HG03060 (cell line): ENCODE data around the gene PLGRKT.
"Not testable (repeated sequence)": the region's sequence is repeated elsewhere in the genome, so short reads cannot be mapped to it uniquely, and the experiment has no call there.

Experiments used
- ATAC-seq: cut with Tn5 transposase; IDR thresholded peaks from one replicate; pipeline ENCODE4 v1.9.1; 2021; ENCODE audit warnings: low read depth, moderate number of reproducible peaks; ENCODE audit not compliant: unreplicated experiment

The PLGRKT gene

DNA sequence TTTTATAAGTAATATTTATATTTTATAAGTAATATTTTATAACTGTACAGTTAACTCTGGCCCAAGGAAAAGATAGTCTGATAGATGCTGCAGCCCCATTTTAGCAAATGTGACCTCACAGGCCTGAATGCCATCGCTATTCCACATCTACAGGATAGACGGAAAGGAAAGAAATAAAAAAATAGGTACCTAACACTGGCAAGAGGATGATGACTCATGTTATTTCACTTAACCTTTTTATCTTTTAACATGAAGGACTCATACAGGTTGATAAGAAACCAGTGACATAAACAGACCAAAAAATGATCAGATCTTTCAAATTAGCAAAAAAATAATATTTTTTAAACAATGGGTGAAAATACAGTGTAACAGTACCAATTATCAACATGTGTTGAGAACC, 15.3 kb upstream of the PLGRKT start:
- no peak for ATAC-seq

DNA sequence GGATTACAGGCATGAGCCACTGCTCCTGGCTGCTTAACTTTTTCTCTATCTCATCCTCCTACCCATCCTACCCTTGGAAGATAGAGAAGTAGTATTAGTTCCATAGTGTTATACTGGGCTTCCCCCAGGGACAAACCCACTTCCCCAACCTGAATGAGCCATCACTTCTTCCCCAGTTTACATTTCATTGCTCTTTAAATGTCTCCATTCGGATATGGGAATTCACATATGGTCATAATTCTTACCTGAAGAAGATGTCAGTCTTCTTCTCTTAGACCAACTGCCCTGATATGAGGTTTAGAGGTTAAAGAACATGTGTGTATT, 14.5 kb upstream of the PLGRKT start:
- no peak for ATAC-seq

DNA sequence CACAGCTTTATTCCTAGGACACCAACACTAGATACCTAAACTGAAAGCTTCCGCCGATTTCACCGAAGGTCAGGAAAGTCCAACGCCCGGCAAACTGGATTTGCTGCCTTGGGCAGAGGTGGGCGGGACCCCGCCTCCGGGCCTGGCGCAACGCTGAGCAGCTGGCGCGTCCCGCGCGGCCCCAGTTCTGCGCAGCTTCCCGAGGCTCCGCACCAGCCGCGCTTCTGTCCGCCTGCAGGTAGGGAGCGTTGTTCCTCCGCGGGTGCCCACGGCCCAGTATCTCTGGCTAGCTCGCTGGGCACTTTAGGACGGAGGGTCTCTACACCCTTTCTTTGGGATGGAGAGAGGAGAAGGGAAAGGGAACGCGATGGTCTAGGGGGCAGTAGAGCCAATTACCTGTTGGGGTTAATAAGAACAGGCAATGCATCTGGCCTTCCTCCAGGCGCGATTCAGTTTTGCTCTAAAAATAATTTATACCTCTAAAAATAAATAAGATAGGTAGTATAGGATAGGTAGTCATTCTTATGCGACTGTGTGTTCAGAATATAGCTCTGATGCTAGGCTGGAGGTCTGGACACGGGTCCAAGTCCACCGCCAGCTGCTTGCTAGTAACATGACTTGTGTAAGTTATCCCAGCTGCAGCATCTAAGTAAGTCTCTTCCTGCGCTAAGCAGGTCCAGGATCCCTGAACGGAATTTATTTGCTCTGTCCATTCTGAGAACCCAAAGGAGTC, 12.8 kb upstream of the PLGRKT start, which contains the start of gene CD274:
Gene CD274, plus strand, starts transcription at position 184 of the 733 bp plus-strand sequence. CDS start 5,572 bp downstream, outside the sequence.
- no peak for ATAC-seq

DNA sequence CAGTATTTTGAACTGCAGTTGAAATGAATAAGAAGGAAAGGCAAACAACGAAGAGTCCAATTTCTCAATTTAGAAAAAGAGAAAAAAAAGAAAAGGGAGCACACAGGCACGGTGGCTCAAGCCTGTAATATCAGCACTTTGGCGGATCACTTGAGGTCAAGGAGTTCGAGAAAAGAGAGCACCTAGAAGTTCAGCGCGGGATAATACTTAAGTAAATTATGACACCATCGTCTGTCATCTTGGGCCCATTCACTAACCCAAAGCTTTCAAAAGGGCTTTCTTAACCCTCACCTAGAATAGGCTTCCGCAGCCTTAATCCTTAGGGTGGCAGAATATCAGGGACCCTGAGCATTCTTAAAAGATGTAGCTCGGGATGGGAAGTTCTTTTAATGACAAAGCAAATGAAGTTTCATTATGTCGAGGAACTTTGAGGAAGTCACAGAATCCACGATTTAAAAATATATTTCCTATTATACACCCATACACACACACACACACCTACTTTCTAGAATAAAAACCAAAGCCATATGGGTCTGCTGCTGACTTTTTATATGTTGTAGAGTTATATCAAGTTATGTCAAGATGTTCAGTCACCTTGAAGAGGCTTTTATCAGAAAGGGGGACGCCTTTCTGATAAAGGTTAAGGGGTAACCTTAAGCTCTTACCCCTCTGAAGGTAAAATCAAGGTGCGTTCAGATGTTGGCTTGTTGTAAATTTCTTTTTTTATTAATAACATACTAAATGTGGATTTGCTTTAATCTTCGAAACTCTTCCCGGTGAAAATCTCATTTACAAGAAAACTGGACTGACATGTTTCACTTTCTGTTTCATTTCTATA, 12.0 kb upstream of the PLGRKT start:
- ATAC-seq, result no peak

DNA sequence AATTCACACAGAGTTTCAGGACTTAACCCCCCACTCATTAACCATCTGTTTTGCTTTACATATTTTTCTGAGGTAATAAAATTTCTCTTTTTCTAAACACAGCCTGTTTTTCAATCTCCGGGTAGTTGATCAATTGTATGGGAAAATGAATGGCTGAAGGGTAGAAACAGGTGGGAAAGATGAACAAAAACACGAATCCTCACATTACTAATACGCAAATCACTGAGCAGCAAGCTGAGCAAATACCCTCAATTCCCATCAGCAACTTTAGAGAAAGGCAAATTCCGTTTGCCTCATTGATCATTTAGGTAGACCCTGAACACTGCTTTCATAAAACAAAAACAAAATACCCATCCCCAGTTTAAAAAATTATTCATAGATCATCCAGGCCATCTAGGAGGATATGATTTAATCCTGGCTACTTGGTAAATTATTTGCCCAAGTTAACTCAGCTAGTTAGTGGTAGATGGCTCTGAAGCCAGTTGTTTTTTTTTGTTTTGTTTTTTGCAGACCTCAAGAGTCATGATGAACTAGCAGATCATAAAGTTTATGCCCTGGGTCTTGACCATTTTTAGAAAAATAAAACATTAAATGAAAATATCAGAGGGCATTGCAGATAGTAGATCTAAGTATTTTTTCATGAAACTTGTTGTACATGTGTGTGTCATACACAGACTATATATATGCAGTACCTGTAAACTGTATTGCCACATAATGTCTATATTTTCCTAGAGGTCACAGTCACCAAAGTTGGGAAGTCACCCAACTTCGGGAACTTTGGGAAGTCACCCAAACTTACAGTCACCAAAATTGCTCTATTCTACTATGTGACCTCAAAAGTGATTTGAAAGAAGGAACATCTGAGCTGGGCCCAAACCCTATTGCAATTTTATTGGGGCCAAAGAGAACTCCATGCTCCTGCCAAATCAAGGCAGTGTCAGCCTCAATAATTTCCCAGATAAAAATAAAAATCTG, 11.0 kb upstream of the PLGRKT start:
- ATAC-seq, result no peak

DNA sequence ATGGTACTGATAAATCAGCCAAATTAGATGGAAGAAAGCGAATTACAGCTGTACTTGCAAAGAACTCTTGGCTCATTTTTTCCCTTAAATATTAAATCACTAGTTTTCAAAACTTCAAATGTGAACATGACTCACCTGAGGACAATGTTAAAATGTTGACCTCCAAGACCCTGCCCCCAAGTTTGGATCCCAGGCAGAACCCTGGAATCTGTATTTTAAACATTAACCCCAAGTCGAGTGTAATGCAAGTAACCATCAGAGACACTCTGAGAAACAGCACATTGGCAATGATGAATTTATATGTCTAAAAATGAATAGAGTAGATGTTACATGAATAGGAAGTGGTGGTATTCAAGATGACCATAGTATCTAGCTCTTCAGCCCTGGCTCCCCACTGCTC, 10.3 kb upstream of the PLGRKT start:
- no peak for ATAC-seq

DNA sequence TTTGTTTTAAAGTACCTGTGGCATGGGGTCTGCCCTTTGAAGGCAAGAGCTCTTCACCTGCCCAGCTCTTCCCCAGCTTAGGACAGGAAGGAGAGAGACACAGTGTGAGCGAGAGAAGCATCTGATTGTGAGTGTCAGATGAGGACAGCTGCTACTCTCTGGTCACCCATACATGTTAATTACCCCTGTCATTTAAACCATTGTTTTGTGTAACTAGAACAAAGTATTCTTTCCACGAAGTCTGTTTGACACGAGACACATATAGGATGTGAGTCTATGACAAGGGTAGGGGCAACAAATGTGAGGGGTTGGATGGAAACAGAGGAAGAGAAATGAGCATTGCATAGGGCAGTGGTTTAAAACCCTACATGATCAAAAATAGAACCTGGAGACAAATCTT, 9.6 kb upstream of the PLGRKT start:
- no peak for ATAC-seq

DNA sequence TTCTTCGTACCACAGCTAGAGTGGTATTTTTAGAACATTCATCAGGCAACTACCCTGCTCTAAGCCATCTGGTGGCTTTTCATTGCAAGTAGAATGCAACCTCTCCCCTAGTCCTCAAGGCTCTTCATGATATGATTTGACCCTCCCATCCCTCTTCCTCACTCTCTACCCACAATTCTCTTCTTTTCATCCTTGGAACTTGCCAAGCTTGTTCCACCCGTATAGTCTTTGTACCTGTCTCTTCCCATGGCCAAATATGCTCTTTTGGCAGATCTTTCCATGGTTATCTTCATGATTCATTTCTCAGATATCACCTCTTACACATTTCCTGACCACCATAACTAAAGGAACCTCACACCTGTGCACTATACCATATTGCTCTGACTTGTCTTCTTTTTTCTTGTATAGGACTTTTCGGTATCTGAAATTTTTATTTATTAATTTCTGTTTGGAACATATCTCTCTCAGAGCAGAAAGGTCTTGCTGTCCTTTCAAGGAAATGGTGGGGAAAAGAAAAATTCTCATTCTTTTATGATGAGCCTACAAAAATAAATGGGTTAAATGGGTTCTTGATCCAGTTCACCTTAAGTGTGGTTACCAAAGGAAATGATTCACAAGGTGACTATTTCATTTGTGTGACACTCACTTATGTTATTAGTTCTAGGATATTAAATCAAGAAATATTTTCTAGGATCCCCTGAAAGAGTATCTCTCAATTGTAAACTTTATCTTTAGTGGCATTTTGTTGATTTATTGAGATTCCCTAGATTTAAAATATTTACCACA, 8.9 kb upstream of the PLGRKT start:
- no peak for ATAC-seq

DNA sequence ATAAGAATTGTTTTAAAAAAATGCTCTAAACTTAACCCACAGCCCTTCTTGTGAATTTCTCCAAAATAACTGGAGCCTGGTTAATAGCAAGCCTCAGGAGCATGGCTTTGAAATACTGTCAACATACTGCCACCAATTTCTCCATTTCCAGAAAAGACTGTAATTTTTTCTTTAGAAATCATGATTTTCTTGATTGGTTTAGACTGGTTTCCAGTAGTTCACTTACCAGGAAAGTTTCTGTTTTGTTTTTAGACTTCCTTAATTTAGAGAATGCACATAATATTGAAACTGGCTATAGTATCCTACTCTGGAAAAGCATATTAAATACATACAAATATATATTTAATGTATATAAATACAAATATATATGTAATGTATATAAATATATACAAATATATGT, 8.2 kb upstream of the PLGRKT start:
- ATAC-seq, result no peak

DNA sequence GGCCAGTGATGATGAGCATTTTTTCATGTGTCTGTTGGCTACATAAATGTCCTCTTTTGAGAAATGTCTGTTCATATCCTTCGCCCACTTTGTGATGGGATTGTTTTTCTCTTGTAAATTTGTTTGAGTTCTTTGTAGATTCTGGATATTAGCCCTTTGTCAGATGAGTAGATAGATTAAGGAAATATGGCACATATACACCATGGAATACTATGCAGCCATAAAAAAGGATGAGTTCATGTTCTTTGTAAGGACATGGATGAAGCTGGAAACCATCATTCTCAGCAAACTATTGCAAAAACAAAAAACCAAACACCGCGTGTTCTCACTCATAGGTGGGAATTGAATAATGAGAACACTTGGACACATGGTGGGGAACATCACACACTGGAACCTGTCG, 7.4 kb upstream of the PLGRKT start:
- ATAC-seq, result not testable (repeated sequence)

DNA sequence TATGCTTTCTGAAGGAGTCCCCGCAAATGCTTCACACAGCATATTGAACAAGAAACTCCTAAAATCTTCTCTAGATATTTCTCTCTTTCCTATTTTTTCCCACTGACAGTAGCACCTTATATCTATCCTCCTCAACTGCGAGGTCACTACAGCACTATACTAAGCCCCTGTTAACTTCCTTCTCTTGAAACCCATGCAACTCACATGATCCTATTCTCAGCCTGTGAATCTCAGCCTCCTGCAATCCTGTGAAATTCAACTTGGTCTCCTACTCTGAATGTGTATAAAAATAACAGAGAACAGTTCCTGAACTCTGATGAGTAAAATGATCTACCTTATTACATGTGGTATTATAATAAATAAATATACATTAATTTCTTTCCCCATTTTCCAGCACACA, 6.1 kb upstream of the PLGRKT start:
- ATAC-seq, result no peak

DNA sequence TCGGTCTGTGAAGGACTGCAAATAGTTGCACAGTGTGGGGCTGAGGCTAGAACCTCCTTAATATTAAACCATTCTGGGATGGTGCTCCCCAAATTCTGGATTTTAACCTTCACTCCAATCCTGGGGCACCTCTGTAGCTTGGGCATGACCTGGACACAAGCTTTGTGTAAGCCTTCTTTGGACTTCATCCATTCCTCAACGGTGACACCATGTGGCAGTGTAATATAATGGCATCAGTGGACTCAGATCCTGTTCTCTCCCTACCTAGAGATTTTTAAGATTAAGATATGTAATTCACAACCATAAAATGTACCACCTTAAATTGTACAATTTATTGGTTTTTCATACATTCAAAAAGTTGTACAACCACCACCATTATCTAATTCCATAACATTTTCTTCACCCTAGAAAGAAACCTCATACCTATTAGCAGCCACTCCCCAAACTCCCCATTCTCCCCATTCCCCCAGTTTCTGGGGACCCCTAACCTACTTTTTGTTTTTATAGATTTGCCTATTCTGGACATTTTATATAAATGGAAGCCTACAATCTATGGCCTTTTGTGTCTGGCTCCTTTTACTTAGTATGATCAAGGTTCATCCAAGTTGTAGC, 4.8 kb upstream of the PLGRKT start:
- ATAC-seq, result no peak

DNA sequence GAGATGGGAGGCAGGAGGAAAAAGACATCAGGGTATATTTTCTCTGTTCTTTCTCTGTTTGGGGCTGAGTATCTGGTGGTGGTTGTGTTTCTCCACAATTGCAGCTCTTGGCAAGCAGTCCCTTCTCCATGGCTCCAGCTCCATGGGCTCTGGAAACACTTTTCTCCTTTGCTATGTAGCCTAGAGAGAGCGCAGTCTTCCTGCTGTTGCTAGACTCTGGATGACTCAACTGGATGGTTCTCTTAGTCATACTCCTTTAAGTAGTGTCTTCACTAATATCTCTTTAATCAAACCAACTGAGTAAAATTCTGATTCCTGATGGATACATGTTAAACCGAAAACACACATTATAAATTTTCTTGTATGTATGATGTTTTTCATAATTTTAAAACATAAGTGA, 3.3 kb upstream of the PLGRKT start:
- no peak for ATAC-seq

DNA sequence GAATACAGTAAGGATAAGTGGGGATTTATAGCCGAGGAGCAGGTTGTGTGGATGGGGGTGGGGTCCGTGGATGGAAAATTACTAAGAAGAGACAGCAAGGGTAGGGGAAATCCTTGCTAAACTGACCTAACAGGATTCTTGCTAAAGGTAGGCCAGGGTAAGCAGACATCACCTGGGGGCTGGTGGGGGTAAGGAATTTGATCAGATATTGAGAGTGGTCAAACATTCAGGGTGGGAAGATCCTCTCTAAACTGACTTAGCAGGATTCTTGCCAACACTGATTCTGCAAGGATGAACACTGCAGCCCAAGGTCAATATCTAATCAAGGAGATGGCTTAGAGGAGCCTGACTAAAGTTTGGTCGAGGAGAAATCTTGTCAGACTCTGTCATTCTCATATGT, 2.7 kb upstream of the PLGRKT start:
- ATAC-seq, result no peak

DNA sequence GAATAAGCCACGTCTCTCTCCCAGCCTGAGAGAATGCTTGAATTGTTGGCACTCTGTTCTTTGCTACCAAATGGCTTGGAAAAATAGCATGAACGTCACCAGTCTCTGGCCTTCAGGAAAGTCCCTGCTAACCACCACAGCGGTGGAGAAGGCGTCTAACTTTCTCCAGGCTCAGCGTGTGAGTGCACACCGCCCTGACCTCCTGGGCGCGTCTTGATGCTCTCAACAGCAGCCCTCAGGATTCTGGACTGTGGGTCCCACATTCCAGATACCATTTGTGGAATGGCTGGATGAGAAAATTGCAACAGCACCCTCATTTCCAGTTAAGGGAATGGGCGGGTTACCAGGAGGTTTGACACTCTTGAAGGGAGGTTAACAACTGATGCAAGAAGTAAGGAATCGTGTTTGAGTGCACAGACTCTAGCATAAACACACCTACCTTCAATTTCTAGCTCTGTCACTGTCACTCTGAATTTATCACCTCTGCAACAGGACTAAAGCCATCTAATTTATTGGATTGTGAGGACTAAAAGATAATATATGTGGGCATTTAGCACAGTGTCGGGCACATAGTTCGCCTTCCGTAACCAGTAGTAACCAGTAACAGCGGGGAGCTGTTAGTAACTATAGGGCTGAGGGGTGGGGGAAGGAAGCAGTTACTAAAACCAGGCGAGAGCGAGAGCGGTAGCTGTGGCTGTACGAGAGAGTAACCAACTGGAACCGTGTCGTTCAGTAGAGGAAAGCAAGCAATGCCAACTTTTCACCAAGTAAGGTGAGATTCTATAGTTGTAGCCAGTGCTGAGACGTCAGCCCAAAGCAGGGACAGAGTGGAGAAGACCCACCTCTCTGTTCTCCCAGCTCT, 807 bp upstream of the PLGRKT start:
- ATAC-seq, result peak; percentile 37

DNA sequence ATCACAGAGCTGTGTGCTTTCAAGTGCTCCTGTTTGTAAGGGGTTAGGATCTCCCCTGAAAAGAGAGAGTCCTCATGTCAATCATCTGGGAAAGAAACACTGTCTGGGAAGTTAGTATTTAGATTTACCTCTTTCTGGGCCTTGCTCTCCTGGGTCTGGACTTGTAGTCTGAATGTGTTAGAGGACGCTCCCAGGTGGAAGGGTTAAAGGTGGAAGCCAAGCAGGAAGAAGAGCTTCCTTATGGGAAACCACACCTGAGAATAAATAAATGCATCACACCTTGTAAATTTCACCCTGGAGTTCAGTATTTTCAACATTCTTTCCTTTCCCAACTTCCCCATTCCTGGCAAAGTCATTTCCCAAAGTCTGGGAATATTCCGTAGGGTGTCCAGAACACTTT, 1.3 kb downstream of the PLGRKT start:
- ATAC-seq, result no peak

DNA sequence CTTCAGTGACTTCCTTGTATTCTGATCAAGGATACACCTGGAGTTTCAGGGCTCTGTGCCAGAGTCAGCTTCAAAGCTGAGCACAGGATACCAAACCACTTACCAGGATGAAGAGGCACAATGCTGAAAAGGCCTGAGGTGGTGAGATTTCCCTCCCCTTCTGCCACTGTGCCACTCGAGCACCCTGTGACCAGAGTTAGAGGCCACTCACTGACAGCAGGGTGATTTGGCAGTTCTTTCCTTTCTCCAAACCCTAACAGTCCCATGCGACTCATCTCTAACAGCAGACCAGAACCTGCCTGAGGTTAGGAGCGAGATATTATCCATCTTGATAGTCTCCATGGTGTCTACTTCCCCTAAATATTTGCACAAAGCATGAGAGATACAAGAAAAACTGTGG, 1.8 kb downstream of the PLGRKT start:
- no peak for ATAC-seq

DNA sequence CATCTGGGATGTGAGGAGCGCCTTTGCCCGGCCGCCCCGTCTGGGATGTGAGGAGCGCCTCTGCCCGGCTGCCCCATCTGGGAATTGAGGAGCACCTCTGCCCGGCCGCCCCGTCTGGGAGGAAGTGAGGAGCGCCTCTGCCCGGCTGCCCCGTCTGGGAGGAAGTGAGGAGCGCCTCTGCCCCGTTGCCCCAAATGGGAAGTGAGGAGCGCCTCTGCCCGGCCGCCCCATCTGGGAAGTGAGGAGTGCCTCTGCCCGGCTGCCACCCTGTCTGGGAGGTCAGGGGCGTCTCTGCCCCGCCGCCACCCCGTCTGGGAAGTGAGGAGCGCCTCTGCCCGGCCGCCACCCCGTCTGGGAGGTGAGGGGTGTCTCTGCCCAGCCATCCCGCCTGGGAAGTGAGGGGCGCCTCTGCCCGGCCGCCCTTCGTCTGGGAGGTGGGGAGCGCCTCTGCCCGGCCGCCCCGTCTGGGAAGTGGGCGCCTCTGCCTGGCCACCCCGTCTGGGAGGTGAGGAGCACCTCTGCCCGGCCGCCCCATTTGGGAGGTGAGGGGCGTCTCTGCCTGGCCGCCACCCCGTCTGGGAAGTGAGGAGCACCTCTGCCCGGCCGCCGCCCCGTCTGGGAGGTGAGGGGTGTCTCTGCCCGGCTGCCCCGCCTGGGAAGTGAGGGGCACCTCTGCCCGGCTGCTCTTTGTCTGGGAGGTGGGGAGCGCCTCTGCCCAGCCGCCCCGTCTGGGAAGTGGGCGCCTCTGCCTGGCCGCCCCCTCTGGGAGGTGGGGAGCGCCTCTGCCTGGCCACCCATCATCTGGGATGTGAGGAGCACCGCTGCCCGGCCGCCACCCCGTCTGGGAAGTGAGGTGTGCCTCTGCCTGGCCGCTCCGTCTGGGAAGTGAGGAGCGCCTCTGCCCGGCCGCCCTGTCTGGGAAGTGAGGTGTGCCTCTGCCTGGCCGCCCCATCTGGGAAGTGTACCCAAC, 3.6 kb downstream of the PLGRKT start:
- ATAC-seq, result not testable (repeated sequence)
